ENCODE measurements around the gene HDAC4. TPM values are rescaled to one million over a fixed set of nuclear protein-coding genes. Genes with fewer than 3 reads are reported as not detected.
A peak's percentile ranks its signal among the peaks of the same experiment; 100 is the strongest.

The HDAC4 gene
- total and polyA plus RNA-seq, 10 of the 15 experiments (the other 5 are each of a cell fraction or from before 2014, with no cell fraction given) = 0.22 to 15.7 (median 4.8) TPM

DNA sequence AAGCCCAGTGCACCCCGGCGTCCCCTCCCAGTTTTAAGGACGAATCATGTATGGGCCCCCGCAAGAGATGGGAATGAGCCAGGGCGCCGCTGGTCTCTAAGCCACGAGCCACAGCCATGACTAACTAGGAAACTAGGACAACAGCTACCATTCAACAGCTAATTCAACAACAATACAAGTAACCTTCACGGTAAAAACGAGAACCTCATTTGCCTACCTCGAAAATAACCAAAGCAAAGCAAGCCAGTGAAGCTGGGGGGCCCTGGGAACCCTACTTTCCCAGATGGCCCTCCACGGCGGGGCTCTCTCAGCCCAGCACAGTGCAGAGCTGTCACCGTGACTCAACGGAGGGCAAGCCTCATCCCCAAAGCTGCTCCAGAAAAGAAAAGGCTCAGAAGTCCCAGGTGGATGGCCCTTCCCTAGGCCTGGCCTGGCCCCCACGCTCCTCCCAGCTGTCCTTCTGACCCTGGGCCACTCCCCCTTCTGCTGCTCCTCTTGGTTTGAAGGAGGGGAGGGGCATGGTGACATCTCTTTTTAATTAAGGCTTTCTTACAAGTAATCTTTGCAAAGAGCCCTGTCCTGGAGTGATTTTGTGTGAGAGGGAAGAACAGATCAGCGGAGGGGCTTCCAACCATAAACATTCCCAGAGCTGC lies 126.3 kb downstream of the HDAC4 start:
- H3K9ac ChIP-seq (ENCODE audit: control insufficient read depth, insufficient read depth, low read length) = no peak overlapping the region
- H3K4me2 ChIP-seq (ENCODE audit: control insufficient read depth, insufficient read depth) = peak overlapping the region; percentile 60; the same call in 1 of the 2 replicates
- ChIA-PET RAD21 (ENCODE audit: unreplicated experiment) (interaction anchor here (1.3 kb wide), 1 partner anchor 126 kb away, joined by 3 read pairs; the partner anchor contains the start of gene HDAC4), POLR2A (interaction anchor here (0.5 kb wide), 1 partner anchor 21 kb away, joined by 5 read pairs; no protein-coding TSS in a partner anchor), CTCF (interaction anchor here (1.5 to 1.8 kb wide), 3 partner anchors 10 to 30 kb away, joined by 3 to 6 read pairs (median 5); no protein-coding TSS in a partner anchor), SMC1A (ENCODE audit: uncharacterized antibody, unreplicated experiment) (interaction anchor here (1.1 to 1.8 kb wide), 3 partner anchors 15 to 95 kb away, joined by 3 to 6 read pairs (median 3); no protein-coding TSS in a partner anchor)
- 15% methylated on average over 16 of the region's 16 CpGs for WGBS (ENCODE audit: insufficient coverage, insufficient replicate concordance, low lambda C conversion rate, missing lambda C conversion rate)
- no peak overlapping the region for H2AFZ ChIP-seq (ENCODE audit: control insufficient read depth, low read depth, low read length)
- BruUV-seq (replicated peaks) = no TSS peak
- ATAC-seq = peak; percentile 57
- peaks cover 0 to 9% of the 10 kb centered on the region in 2 experiments; a peak in 1 of 4 replicates for H3K27me3 ChIP-seq (replicated peaks in 1 of 2; ENCODE audit: control insufficient read depth in 2 of 2, insufficient read depth in 2 of 2, low read length in 1 of 2)
- H3K36me3 ChIP-seq (ENCODE audit: control insufficient read depth in 2 of 2, insufficient read depth in 2 of 2, low read length in 1 of 2) = no peaks in the 10 kb centered on the region
- H4K20me1 ChIP-seq (ENCODE audit: control insufficient read depth, insufficient read depth) = peaks cover 8% of the 10 kb centered on the region
- peaks cover 17% of the 10 kb centered on the region for H3K4me1 ChIP-seq (ENCODE audit: control insufficient read depth, insufficient read depth, low read length)
- H3K4me3 ChIP-seq = no peak overlapping the region
- DNase-seq (ENCODE audit: low read depth, low spot score) = no peak
- H3K27ac ChIP-seq (ENCODE audit: control insufficient read depth, insufficient read depth) = no peak overlapping the region
- no peak for TF ChIP-seq HDAC2 (IDR thresholded peaks at IDR 0.05)
- TF ChIP-seq LARP7 (IDR thresholded peaks at IDR 0.05) = no peak
- TF ChIP-seq CBX5 (IDR thresholded peaks at IDR 0.05; ENCODE audit: low read depth) = no peak
- TF ChIP-seq CBFB (IDR thresholded peaks at IDR 0.05; ENCODE audit: low read depth) = no peak
- no peak for TF ChIP-seq TBL1XR1 (IDR thresholded peaks at IDR 0.05; ENCODE audit: low read depth, low read length)
- no peak for TF ChIP-seq MXI1 (IDR thresholded peaks at IDR 0.05; ENCODE audit: low read depth, low read length)
- TF ChIP-seq GATAD2B (conservative IDR thresholded peaks at IDR 0.05; ENCODE audit: low read depth) = no peak
- no peak for TF ChIP-seq IRF4 (IDR thresholded peaks at IDR 0.05; ENCODE audit: low read depth, low read length)
- no peak for TF ChIP-seq NRF1 (conservative IDR thresholded peaks at IDR 0.05; ENCODE audit: low read depth, low read length)
- no peak for TF ChIP-seq BHLHE40 (IDR thresholded peaks at IDR 0.05; ENCODE audit: borderline replicate concordance in 1 of 2, low read depth in 2 of 2, low read length in 1 of 2)
- no peak for TF ChIP-seq ZNF384 (IDR thresholded peaks at IDR 0.05; ENCODE audit: borderline replicate concordance, low read depth, low read length)
- H3K9me3 ChIP-seq (replicated peaks; ENCODE audit: control insufficient read depth, insufficient read depth, low read length) = no peaks in the 10 kb centered on the region
- in situ Hi-C loops (cut with MboI) = no loop called here
- no peak for FAIRE-seq
- intact Hi-C loops (cut with micrococcal nuclease; ENCODE audit: unreplicated experiment) = no loop called here
- H3K79me2 ChIP-seq (ENCODE audit: control insufficient read depth, insufficient read depth, low read length) = no peaks in the 10 kb centered on the region

Measured in GM12878 (cell line).